Measurements from ENCODE around the gene TP53BP2. TPM values are rescaled to one million over a fixed set of nuclear protein-coding genes. Genes with fewer than 3 reads are reported as not detected.
"Not testable (repeated sequence)": the region's sequence is repeated elsewhere in the genome, so short reads cannot be mapped to it uniquely, and the experiment has no call there.

The TP53BP2 gene
- total RNA-seq, 1 experiment from 2014 or later, result 40.4 TPM

- H3K4me1 ChIP-seq (replicated peaks), result peaks cover 17% of the 10 kb centered on the region
- H3K4me3 ChIP-seq, result peak overlapping the region; percentile 100
- no peaks in the 10 kb centered on the region for H3K9me3 ChIP-seq (replicated peaks)
- H3K27me3 ChIP-seq (replicated peaks), result no peaks in the 10 kb centered on the region
- H3K27ac ChIP-seq, result peak overlapping the region; percentile 99
- no peak for DNase-seq (ENCODE audit: low read depth in 1 of 2, low spot score in 2 of 2)
- H3K36me3 ChIP-seq, result peaks cover 10% of the 10 kb centered on the region
Observed at GRCh38 chr1:223844787-223845036, 1.0 kb downstream of the TP53BP2 start.

DNA sequence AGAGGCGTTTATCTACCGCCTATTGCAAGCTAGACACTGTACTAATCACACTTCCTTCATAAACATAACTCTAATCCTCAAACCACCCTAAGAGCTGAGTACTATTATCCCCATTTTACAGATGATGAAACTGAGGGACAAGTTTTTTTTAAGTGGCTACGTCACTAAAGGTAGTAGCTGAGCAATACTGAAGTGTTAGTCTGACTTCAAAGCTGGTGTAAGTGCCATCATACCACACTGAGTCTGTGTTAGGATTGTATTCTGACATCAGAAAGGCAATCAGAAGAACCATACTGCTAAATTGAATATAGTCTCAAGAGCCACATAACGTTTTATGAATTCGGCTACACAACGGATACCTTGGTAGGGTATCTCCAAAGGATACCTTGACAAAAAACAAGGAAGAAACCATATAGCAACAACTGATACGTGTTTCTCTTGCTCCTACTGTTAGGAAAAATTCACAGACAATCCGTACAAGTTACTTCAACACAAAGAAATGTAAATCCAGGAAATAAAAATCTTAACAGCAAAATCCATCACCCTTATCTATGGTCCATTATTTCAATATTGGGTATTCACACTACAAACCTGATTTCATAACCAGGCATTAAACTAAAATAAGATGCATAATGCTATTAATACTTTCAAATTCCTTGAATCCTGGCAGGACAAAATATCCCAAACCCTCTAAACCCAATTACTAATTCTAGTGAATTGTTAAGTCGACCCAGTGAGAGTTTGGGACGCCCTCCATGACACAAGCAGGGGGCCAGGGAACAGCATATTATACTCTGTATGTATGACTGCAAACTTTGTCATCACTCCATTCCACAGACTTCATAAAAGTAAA is 1.6 kb downstream of the TP53BP2 start:
- DNase-seq (ENCODE audit: low read depth in 1 of 2, low spot score in 2 of 2), result no peak

DNA sequence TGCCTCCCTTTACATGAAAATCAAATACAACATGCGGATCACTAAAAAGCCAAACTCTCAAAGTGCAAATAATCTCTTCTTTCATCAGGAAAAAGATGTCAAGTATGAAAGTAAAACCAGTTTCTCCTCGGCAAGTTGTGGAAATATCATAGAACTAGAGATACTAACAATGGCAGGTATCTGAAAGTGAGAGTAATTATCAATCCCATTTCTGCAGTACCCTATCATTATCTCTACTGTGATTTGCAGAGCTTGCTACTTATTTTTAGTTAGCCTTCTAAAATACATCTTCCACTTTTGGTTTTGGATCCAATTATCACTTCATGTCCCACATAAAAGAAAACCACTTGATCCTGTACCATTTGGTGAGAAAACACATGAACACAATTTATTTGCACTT is 3.0 kb downstream of the TP53BP2 start:
- Histone ChIP-seq H3K4me3 (no peak overlapping the region), H3K27ac (no peak overlapping the region), H3K4me1 (replicated peaks) (peaks cover 17% of the 10 kb centered on the region), H3K9me3 (replicated peaks) (no peaks in the 10 kb centered on the region), H3K36me3 (peaks cover 10% of the 10 kb centered on the region), H3K27me3 (replicated peaks) (no peaks in the 10 kb centered on the region)
- no peak for DNase-seq (ENCODE audit: low read depth in 1 of 2, low spot score in 2 of 2)

More for the DNA sequence above, 1.6 kb downstream of the TP53BP2 start:
- peaks cover 10% of the 10 kb centered on the region for H3K36me3 ChIP-seq
- no peaks in the 10 kb centered on the region for H3K9me3 ChIP-seq (replicated peaks)
- H3K27ac ChIP-seq, result no peak overlapping the region; the same call in 1 of the 2 replicates
- peaks cover 17% of the 10 kb centered on the region for H3K4me1 ChIP-seq (replicated peaks)
- H3K27me3 ChIP-seq (replicated peaks), result no peaks in the 10 kb centered on the region
- peak overlapping the region; percentile 100 for H3K4me3 ChIP-seq

DNA sequence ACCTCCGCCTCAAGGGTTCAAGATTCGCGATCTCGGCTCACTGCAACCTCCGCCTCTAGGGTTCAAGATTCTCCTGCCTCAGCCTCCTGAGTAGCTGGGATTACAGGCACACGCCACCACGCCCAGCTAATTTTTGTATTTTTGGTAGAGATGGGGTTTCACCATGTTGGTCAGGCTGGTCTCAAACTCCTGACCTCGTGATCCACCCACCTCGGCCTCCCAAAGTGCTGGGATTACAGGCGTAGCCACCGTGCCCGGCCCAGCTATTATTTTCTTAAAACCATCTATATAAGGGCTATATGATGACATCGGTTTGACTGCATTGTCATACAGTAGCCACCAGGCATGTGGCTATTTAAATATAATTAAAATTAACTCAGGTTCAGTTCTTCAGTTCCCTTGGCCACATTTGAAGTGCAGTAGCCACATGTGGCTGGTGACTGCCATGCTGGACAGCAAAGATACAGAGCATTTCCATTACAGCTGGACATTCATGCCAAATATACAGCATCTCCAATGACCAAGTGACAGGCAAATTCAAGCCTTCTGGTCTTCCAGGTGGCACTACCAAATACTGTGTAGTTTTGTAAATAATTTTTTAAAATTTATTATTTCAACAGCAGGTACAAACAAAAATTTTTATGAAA is 3.6 kb downstream of the TP53BP2 start:
- peaks cover 17% of the 10 kb centered on the region for H3K4me1 ChIP-seq (replicated peaks)
- H3K27me3 ChIP-seq (replicated peaks); H3K9me3 ChIP-seq (replicated peaks); H3K27ac ChIP-seq; H3K4me3 ChIP-seq; DNase-seq (ENCODE audit: low read depth in 1 of 2, low spot score in 2 of 2); H3K36me3 ChIP-seq: not testable (repeated sequence)

GRCh38 chr1:223840254-223840653 is 5.5 kb downstream of the TP53BP2 start:
- Histone ChIP-seq H3K27ac (no peak overlapping the region), H3K9me3 (replicated peaks) (no peaks in the 10 kb centered on the region), H3K4me1 (replicated peaks) (peaks cover 21% of the 10 kb centered on the region), H3K27me3 (replicated peaks) (no peaks in the 10 kb centered on the region), H3K4me3 (no peak overlapping the region), H3K36me3 (peaks cover 5% of the 10 kb centered on the region)
- DNase-seq (ENCODE audit: low read depth in 1 of 2, low spot score in 2 of 2), result no peak

- H3K9me3 ChIP-seq (replicated peaks), result no peaks in the 10 kb centered on the region
- H3K4me1 ChIP-seq (replicated peaks), result peaks cover 34% of the 10 kb centered on the region
- H3K27ac ChIP-seq, result no peak overlapping the region
- H3K4me3 ChIP-seq, result no peak overlapping the region
- H3K36me3 ChIP-seq, result no peaks in the 10 kb centered on the region
- no peak for DNase-seq (ENCODE audit: low read depth in 1 of 2, low spot score in 2 of 2)
- no peaks in the 10 kb centered on the region for H3K27me3 ChIP-seq (replicated peaks)
Observed at GRCh38 chr1:223838125-223838854, 7.5 kb downstream of the TP53BP2 start.

GRCh38 chr1:223837687-223838086 is 8.1 kb downstream of the TP53BP2 start:
- Histone ChIP-seq H3K27ac (no peak overlapping the region), H3K4me1 (replicated peaks) (peaks cover 38% of the 10 kb centered on the region), H3K9me3 (replicated peaks) (no peaks in the 10 kb centered on the region), H3K4me3 (no peak overlapping the region), H3K27me3 (replicated peaks) (no peaks in the 10 kb centered on the region), H3K36me3 (no peaks in the 10 kb centered on the region)
- DNase-seq (ENCODE audit: low read depth in 1 of 2, low spot score in 2 of 2), result no peak

GRCh38 chr1:223837206-223837605 is 8.5 kb downstream of the TP53BP2 start:
- no peak overlapping the region for H3K27ac ChIP-seq
- H3K27me3 ChIP-seq (replicated peaks), result no peaks in the 10 kb centered on the region
- H3K9me3 ChIP-seq (replicated peaks), result no peaks in the 10 kb centered on the region
- H3K4me1 ChIP-seq (replicated peaks), result peaks cover 42% of the 10 kb centered on the region
- no peak for DNase-seq (ENCODE audit: low read depth in 1 of 2, low spot score in 2 of 2)
- no peak overlapping the region for H3K4me3 ChIP-seq
- H3K36me3 ChIP-seq, result no peaks in the 10 kb centered on the region

DNA sequence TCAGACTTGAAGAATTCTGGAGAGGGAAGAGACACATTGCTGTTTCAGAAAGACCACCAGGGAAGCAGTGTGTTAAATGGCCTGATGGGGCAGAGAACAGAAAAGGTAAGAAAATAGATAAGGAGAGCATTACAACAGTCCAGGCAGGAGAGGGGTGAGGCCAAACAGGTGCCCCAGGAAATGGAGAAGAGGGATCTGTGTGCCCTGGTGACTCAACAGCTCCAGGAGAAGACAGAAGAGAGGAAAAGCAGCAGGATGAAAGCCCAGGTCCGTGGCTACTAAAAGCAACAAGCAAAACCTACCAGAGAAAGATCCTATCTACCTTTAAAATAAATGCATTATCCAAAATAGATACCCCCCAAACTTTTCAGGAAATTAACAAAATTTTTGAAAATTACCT is 9.2 kb downstream of the TP53BP2 start:
- no peak overlapping the region for H3K27ac ChIP-seq
- H3K4me3 ChIP-seq, result no peak overlapping the region
- peaks cover 45% of the 10 kb centered on the region for H3K4me1 ChIP-seq (replicated peaks)

DNA sequence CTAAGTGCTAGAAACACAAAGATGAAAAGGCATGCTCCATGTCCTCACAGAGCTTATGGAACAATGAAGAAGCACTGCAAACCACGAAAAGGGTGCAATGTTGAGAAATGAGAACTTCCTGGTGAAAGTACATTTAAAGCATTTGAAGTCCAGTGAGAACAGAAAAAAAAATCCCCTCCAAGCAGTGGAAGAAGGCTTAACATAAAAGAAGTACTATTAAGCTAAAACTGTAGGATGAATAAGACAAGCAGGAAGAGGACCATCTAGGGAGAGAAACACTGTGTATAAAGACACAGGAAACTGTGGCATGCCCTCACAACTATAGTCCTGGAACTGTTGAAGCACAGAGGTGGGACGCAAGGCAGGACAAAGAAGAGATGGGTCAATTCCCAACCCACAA is 10.0 kb downstream of the TP53BP2 start:
- H3K36me3 ChIP-seq, result no peaks in the 10 kb centered on the region
- H3K9me3 ChIP-seq (replicated peaks), result no peaks in the 10 kb centered on the region
- no peaks in the 10 kb centered on the region for H3K27me3 ChIP-seq (replicated peaks)
- no peak for DNase-seq (ENCODE audit: low read depth in 1 of 2, low spot score in 2 of 2)
- H3K4me3 ChIP-seq, result no peak overlapping the region
- H3K27ac ChIP-seq, result peak overlapping the region; percentile 65; the same call in 1 of the 2 replicates
- peaks cover 45% of the 10 kb centered on the region for H3K4me1 ChIP-seq (replicated peaks)

More for the DNA sequence above, 9.2 kb downstream of the TP53BP2 start:
- no peaks in the 10 kb centered on the region for H3K27me3 ChIP-seq (replicated peaks)
- H3K9me3 ChIP-seq (replicated peaks), result no peaks in the 10 kb centered on the region
- DNase-seq (ENCODE audit: low read depth in 1 of 2, low spot score in 2 of 2), result no peak
- no peaks in the 10 kb centered on the region for H3K36me3 ChIP-seq

DNA sequence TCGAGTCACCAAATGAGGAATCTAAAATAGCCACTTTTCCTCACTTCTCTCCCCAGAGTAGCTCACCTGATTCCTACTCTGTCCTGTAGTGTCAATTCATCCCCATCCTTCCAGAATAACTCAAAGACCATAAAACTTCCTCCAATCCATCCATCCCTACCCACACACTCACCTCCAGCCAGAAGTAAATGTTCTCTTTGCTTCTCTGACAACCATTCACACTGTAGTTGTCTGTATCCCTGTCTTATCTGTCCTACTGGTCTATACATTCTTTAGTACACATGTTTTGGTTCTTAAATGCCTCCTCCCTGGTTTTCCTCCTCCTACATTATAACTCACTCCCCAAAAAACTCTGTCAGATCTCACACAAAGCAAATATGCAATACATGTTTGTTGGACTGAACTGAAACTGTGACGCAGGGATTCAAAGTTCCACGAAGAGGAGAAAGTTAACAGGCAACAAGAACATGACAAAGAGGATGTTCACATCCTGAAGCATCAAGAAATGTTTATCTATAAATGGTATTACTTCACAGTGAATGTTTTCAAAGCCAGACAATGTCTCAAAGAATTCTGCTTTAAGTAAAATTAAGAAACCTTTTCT is 11.0 kb downstream of the TP53BP2 start:
- Histone ChIP-seq H3K27me3 (replicated peaks) (no peaks in the 10 kb centered on the region), H3K4me3 (no peak overlapping the region), H3K36me3 (no peaks in the 10 kb centered on the region), H3K27ac (peak overlapping the region; percentile 65), H3K9me3 (replicated peaks) (no peaks in the 10 kb centered on the region), H3K4me1 (replicated peaks) (peaks cover 45% of the 10 kb centered on the region)
- peak in 1 of 2 experiments; percentile 57 for DNase-seq (ENCODE audit: low read depth in 1 of 2, low spot score in 2 of 2)

- no peaks in the 10 kb centered on the region for H3K36me3 ChIP-seq
- no peak for DNase-seq (ENCODE audit: low read depth in 1 of 2, low spot score in 2 of 2)
- no peaks in the 10 kb centered on the region for H3K9me3 ChIP-seq (replicated peaks)
- H3K27me3 ChIP-seq (replicated peaks), result no peaks in the 10 kb centered on the region
- H3K4me3 ChIP-seq, result no peak overlapping the region
- H3K27ac ChIP-seq, result peak overlapping the region; percentile 65
- peaks cover 45% of the 10 kb centered on the region for H3K4me1 ChIP-seq (replicated peaks)
Observed at GRCh38 chr1:223833948-223834347, 11.8 kb downstream of the TP53BP2 start.

GRCh38 chr1:223832637-223832943 is 13.2 kb downstream of the TP53BP2 start:
- no peaks in the 10 kb centered on the region for H3K36me3 ChIP-seq
- no peaks in the 10 kb centered on the region for H3K27me3 ChIP-seq (replicated peaks)
- no peak overlapping the region for H3K4me3 ChIP-seq
- peak overlapping the region; percentile 74; the same call in 1 of the 2 replicates for H3K27ac ChIP-seq
- no peaks in the 10 kb centered on the region for H3K9me3 ChIP-seq (replicated peaks)
- no peak for DNase-seq (ENCODE audit: low read depth in 1 of 2, low spot score in 2 of 2)
- H3K4me1 ChIP-seq (replicated peaks), result peaks cover 45% of the 10 kb centered on the region
